GM18505 (cell line): Measurements from ENCODE around the gene GATAD2A.

Experiments
- ATAC-seq: cut with Tn5 transposase; IDR thresholded peaks from one replicate; pipeline ENCODE4 v1.9.1; 2021; ENCODE audit not compliant: unreplicated experiment
- POLR2A ChIP-seq: IDR thresholded peaks from 4 replicates; pipeline ENCODE4 v1.6.1; 2011; ENCODE audit warnings: borderline replicate concordance; ENCODE audit not compliant: insufficient read depth, insufficient read length; ENCODE audit errors: extremely low read depth

Gene GATAD2A

DNA sequence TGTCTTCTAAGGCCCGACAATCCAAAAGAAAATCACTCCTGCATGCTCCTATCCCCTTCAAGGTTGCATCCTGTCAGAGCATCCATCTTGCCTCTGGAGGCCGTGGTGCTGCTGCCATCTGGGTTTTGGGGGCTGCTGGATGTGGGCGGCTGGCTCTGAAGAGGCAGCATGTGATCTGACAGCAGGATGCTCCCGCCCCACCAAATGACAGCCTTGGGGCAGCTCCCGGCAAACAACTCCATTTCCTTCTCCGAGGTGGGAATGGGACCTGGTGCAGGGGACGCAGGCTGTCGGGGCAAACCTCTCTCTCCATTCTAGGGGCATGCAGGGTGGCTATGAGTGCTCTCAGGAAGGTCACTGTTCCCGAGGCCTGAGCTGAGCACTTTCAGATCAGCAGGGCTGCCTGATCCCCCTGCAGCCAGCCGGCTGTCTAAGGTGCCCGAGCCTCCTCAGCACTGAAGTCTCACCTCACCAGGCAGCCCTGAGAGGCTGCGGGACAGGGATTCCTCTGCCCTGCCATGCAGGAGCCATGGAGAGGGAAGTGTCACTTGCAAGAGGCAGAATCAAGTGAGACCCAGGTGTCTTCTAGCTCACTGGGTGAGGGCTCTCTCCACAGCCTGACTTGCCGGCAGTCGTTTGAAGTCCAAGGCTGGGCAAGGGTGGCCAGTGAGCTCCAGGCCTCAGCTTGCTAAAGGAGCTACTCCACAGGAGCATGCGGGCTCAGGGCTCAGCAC is 81.0 kb downstream of the GATAD2A start:
- no peak for TF ChIP-seq POLR2A
- no peak for ATAC-seq

DNA sequence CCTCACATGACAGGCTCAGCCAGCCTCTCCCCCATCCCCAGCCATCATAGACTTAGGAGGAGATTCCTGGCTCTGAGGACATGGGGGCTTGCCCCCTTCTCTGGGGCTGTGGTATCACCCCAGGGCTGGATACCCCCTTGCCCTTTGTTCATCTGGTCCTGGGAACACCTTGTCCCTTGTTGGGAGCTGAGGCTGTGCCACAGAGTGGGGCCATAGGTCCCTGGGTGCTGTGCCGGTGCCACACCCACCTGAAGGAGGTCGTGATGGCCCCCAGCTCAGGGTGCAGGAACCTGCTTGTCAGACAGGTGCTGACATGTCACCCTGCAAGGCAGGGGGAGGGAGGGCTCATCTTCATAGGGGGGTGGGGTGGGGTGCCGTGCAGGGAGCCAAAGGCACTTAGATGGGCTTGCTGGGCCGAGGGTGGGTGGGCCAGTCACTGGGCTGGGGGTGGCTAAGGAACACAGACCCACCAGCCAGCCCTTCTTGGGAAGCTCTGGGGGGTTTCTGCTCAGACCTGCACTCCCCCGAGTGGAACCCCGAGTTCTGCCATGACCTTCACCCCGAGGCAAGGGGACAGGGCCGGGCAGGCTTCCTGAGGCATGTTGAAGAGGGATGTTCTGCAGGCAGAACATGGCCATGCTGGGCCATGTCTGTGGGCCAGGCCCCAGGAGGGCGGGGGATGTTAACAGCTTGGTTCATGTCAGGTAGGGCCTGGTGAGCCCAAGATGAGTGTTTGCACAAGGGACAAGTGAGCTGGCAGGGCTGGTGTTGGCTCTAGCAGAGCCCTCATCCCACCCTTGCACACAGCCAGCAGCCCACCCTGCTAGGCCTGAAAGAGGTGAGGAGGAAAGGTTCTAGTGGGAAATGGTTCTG is 81.8 kb downstream of the GATAD2A start:
- ATAC-seq: no peak
- TF ChIP-seq POLR2A: no peak

DNA sequence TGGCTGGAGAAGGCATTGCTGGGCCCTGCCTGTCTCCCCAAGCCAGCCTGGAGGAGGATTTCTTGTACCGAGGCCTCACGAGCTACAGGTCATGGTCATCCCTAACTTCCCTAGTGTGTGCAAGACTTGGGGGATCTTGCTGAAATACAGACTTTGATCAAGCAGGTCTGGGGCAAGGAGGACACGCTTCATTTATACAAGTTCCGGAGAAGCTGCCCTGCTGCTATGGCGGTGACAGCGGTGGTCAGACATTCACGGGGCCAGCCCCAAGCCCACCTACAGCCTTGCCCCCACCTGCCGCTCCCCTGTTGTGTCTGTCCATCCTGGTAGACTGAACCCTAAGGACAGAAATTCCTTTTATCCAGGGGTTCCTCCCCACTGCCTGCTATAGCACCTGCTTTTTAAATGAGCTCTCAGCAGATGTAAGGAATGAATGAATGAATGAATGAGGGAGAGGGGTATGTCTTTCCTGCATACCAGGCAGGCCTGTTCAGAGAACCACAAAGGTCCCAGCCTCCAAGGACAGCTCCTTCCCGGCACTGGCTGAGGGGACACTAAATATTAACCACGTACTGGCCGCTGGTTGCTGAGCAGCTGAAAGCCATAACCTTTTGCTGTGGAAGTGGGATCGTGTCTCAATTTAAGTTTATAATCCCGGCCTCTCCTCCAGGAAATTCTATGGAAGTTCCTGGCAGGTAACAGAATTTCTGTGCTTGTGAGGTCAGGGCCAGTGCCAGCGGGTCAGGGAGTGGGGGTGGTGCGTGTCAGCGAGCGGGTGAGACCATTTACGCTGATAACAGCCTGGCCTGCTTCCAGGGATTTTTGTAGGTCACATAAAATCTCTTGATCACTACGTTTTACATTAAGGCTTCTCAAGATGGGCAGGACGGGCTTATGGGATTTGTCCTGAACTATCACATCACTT is 82.7 kb downstream of the GATAD2A start:
- ATAC-seq: no peak
- TF ChIP-seq POLR2A: no peak

DNA sequence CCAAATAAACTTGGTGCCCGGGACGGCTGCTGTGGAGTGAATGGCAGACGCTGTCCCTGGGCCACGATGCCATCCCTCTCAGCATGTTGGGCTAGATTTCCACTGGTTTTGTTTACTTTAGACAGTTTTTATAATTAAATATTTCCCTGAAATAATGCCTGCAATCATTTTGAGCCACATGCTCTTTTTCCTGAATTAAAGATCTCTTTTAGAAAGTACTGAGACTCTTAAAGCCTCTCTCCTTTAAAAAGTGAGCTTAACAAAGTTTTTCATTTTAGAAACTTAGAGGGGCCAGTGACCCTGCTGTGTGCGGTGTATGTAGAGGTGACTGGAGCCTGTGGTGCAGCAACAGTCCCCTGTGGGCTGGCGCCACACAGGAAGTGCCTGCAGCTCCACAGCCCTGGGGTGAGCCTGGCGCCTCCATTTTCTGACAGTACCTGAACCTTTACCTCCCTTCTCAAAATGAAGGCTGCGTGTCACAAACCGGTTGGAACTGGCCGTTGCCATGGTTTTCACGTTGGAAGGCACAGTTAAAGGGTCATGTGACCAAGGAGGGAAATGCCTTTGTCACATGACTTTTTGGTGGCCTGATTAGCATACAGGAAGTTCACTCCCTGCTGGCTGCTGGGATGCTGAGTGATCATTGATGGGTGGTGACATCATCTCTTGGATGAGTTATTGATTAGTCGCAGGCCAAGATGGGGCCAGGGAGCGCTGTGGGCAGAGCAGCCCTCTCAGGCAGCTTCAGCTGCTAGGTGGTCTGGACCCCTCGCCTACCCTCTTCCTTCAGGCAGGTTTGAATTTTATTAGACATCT is 83.6 kb downstream of the GATAD2A start:
- peak; percentile 54 for ATAC-seq
- peak; percentile 44 for TF ChIP-seq POLR2A

DNA sequence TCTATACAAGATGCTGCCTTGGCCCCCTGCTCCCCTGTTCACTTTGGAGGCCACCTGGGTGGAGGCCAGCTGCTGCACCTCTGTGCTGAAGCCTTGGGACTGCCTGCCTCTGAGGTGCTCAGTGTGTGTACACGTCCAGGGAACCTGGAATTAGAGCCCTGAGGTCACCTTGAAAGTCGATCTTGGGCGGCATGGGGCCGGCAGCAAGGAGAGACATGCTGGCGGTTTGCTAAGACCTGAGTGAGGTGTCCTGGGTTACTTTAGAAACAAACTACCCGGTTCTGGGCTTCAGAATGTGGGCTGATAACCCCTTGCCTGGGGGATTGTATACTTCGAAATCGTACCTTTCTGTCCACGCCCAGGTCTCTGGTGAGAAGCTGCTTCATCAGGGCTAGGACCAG is 84.3 kb downstream of the GATAD2A start:
- no peak for TF ChIP-seq POLR2A
- peak; percentile 12 for ATAC-seq

DNA sequence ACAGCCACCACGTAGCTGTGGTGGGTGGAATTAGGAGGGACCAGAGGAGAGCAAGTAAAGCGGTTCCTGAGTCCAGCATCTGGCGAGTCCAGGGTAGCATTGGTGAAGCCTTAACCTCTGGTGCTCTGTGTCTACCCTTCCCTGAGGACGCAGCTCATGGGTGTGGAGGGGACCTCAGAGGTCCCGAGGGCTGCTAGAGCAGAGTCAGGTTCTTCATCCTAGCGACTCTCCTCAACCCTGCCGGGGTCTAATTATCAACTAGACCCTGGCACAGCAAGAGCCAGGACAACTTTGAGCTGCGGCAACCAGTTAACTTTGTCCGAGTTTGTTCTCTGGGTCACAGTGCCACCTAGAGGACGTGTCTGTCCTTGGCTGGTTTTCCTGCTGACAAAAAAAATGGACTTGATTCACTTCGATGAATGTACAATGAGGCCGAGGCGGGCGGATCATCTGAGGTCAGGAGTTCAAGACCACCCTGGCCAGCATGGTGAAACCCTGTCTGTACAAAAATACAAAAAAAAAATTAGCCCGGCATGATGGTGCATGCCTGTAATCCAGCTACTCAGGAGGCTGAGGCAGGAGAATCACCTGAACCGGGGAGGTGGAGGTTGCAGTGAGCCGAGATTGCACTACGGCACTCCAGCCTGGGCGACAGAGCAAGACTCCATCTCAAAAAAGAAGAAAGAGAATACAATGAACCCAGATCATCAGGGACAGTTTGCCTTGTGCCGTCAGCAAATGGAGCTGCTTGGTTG is 84.9 kb downstream of the GATAD2A start:
- no peak for TF ChIP-seq POLR2A
- no peak for ATAC-seq

DNA sequence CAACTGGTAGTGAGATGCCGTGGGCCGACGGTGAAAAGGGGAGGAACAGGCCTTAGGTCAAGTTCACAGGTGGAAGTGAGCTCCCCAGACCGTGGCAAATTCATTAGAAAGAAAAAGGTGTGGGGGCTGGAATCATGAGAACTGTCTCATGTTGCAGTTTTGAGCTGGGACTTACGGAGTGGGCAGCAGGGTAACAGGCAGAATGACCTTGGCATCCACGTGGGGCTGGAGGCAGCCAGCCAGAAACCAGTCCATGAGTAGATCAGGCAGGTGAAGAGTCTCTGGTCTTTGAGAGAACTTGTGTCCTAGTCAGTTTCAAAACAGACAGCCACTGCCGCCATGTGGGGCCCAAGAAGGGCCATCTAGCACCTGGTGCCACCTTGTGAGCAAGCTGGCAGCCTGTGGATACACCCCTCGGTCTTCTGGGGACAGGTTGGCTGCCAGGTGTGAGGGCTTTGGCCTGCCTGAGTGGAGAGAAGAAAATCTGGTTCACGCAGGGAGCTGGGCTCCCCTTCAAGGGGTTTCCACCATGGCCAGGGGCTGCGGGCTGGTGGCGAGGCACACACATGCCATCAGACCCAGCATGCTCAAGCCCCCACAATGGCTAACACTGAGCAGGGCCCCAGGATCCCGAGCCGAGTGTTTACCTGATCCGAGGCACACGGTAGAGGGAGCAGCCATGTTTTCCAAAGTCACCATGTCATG is 86.0 kb downstream of the GATAD2A start:
- TF ChIP-seq POLR2A: no peak
- ATAC-seq: no peak

DNA sequence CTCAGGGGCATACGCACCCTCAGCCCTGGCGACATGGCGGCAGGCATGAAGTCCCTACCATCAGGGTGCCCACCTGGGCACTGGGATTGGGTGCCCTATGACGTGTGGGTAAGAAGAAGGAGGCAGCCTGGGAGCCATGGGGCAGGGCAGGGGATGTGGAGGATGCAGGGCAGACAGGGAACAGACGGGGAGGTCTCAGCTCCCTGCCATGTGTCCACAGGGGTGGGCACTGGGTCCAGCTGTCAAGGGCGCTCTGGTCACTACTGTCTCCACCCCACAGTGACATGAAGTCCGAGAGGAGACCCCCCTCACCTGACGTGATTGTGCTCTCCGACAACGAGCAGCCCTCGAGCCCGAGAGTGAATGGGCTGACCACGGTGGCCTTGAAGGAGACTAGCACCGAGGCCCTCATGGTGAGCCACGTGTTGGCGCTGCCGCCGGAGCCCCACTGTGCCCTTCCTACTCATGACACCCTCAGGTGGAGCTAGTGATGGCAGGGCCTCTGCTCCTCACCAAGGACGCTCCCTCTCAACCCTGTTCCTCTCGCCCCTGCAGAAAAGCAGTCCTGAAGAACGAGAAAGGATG is 86.6 kb downstream of the GATAD2A start:
- TF ChIP-seq POLR2A: no peak

DNA sequence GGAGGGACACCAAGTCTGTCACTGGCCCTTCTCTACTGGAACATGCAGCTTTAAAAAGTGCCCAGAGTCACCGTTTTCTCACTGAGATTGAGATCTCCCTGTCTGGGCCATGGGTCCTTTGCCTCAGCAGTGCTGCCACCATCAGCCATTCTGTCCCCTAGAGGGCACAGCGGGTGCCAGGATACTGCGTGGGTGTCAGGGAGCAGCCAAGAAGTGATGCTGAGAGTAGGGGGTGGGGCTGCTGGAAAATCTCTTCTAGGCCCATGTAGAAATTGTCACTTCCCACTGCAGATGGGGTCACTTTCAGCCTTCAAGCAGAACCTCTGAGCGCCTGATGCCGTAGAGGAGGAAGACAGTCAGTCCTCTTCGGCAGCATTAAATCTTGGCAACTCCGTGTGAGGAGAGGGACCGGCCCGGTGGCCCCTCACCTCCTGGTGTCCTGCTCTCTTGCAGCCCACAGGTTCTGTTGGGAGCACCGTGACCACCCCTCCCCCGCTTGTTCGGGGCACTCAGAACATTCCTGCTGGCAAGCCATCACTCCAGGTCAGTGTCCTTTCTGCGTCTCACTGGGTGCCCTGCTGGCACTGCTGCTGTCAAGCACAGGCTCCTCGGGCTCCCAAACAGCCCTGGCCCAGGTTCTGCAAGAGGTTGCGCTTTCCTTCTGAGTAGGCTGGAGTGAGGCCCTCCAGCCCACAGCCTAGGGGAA is 88.5 kb downstream of the GATAD2A start:
- TF ChIP-seq POLR2A: no peak
- ATAC-seq: no peak

More for the DNA sequence above, 86.6 kb downstream of the GATAD2A start:
- no peak for ATAC-seq
